Cardiac muscle cell (in vitro differentiated cells and primary cell): Measurements from ENCODE around the gene TARS1. TPM values are rescaled to one million over a fixed set of nuclear protein-coding genes. Genes with fewer than 3 reads are reported as not detected.
A peak's percentile ranks its signal among the peaks of the same experiment; 100 is the strongest.

Experiments
- DNase-seq, 2 donors: peaks; one replicate each; pipeline versions ENCODE4 v3.0.0 to v3.0.0-alpha.2; 2010 to 2017; ENCODE audit warnings: low read depth in 1 of 2, low spot score in 1 of 2
- H3K27ac ChIP-seq: fragments of 200-600 bp; sonication (generic); 2 replicates; pipeline ENCODE4 v1.5.1; 2016
- H3K27me3 ChIP-seq: fragments of 200-600 bp; sonication (generic); 2 replicates; pipeline ENCODE4 v1.6.0; 2016; ENCODE audit warnings: control low read depth
- H3K36me3 ChIP-seq: fragments of 200-600 bp; sonication (generic); 2 replicates; pipeline ENCODE4 v1.5.1; 2016; ENCODE audit warnings: control low read depth
- H3K4me1 ChIP-seq: fragments of 200-600 bp; sonication (generic); 2 replicates; pipeline ENCODE4 v1.8.1; 2017; ENCODE audit warnings: low read depth, mild to moderate bottlenecking, mixed run types
- H3K4me3 ChIP-seq: fragments of 200-600 bp; sonication (generic); 2 replicates; pipeline ENCODE4 v1.5.1; 2016; ENCODE audit warnings: mild to moderate bottlenecking
- H3K9me3 ChIP-seq: fragments of 200-600 bp; sonication (generic); 2 replicates; pipeline ENCODE4 v1.5.1; 2017; ENCODE audit warnings: low read depth, mild to moderate bottlenecking, control low read depth
- polyA plus RNA-seq: library from polyadenylated mRNA; unstranded; fragments of >200 nt; fragmentation: Nextera tagmentation; extraction: Ambion mirVana; gene quantifications from 2 replicates; pipeline ENCODE4 v1.2.1, GENCODE V29; 2016
- total RNA-seq: library from RNA; depleted of rRNA; stranded (reverse); fragments of >200 nt; gene quantifications from 2 replicates; pipeline ENCODE4 v1.2.3, GENCODE V29; 2016
- TF ChIP-seq, protein P1 (sequence below): IDR thresholded peaks from 2 replicates; pipeline ENCODE4 v1.5.1; 2012; ENCODE audit warnings: low read depth, mild to moderate bottlenecking, low read length

The TARS1 gene
- total and polyA plus RNA-seq, 2 experiments from 2014 or later, result 80.5 to 80.8 TPM

- DNase-seq, result peak in 1 of 2 donors; percentile 1
- TF ChIP-seq, protein P1, sequence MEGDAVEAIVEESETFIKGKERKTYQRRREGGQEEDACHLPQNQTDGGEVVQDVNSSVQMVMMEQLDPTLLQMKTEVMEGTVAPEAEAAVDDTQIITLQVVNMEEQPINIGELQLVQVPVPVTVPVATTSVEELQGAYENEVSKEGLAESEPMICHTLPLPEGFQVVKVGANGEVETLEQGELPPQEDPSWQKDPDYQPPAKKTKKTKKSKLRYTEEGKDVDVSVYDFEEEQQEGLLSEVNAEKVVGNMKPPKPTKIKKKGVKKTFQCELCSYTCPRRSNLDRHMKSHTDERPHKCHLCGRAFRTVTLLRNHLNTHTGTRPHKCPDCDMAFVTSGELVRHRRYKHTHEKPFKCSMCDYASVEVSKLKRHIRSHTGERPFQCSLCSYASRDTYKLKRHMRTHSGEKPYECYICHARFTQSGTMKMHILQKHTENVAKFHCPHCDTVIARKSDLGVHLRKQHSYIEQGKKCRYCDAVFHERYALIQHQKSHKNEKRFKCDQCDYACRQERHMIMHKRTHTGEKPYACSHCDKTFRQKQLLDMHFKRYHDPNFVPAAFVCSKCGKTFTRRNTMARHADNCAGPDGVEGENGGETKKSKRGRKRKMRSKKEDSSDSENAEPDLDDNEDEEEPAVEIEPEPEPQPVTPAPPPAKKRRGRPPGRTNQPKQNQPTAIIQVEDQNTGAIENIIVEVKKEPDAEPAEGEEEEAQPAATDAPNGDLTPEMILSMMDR, result no peak
- peaks cover 17% of the 10 kb centered on the region for H3K4me1 ChIP-seq
- no peaks in the 10 kb centered on the region for H3K9me3 ChIP-seq
- no peaks in the 10 kb centered on the region for H3K27me3 ChIP-seq
- H3K4me3 ChIP-seq, result peak overlapping the region; percentile 73
- peak overlapping the region; percentile 93 for H3K27ac ChIP-seq
- peaks cover 1% of the 10 kb centered on the region for H3K36me3 ChIP-seq
Observed at GRCh38 chr5:33439905-33440481, 772 bp upstream of the TARS1 start.

DNA sequence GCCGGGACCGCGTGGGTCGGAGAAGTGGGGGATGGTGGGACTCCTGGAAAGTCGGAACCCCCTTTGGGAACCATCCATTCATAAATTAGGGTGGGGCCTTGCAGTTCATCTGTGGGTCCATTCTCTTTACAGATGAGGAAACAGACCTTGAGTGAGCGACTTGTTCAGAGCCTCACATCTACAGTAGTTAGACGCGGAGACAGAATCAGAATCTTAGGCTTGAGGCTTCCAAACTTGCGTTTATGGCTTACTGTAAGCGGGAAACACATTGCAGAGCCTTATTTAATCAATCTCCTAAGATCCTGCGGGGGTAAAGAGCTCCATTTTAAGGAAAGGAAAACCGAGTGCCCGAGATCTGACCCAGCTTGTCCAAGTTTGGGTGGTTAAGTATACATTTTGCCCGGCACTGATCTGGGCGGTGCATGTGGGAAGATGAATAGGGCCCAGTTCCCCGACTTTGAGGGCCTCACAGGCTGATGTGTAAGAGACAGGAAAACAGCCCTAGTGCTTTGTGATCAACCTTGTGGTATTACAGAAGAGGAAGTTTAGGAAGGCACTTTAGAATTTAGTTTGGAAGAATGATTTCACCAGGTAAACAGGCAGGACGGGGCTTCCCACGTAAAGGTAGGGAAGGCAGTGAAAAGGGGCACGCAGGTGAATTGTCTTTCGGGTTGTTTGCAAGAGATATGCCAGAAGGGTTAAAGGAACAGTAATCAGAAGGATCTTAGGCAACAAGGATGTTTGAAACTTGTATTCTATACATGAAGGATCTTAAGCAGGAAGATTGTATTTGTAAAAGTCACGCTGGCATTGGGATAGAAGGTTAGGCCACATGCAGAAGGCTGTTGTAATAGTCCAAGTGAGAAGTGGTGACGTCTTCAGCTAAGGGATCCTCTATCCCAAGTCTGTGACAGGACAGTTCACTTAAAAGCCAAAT, 744 bp downstream of the TARS1 start:
- H3K27ac ChIP-seq, result peak overlapping the region; percentile 91

GRCh38 chr5:33444542-33444941, 3.8 kb downstream of the TARS1 start:
- DNase-seq, result no peak
- Histone ChIP-seq H3K9me3 (no peaks in the 10 kb centered on the region), H3K27me3 (no peaks in the 10 kb centered on the region), H3K4me3 (no peak overlapping the region), H3K36me3 (peaks cover 15% of the 10 kb centered on the region), H3K27ac (no peak overlapping the region), H3K4me1 (peaks cover 13% of the 10 kb centered on the region)
- TF ChIP-seq, protein P1, result no peak

More for the DNA sequence above, 744 bp downstream of the TARS1 start:
- peaks cover 17% of the 10 kb centered on the region for H3K4me1 ChIP-seq
- no peaks in the 10 kb centered on the region for H3K9me3 ChIP-seq
- DNase-seq, result peak; percentile 6 to 86
- H3K36me3 ChIP-seq, result peaks cover 13% of the 10 kb centered on the region
- peak overlapping the region; percentile 73 for H3K4me3 ChIP-seq
- TF ChIP-seq, protein P1, result no peak
- no peaks in the 10 kb centered on the region for H3K27me3 ChIP-seq

GRCh38 chr5:33445798-33446197, 5.0 kb downstream of the TARS1 start:
- TF ChIP-seq, protein P1, result no peak
- H3K4me1 ChIP-seq, result peaks cover 9% of the 10 kb centered on the region
- no peak overlapping the region for H3K4me3 ChIP-seq
- H3K27me3 ChIP-seq, result no peaks in the 10 kb centered on the region
- H3K36me3 ChIP-seq, result peaks cover 20% of the 10 kb centered on the region
- H3K27ac ChIP-seq, result no peak overlapping the region
- DNase-seq, result no peak
- H3K9me3 ChIP-seq, result no peaks in the 10 kb centered on the region

GRCh38 chr5:33448118-33448517, 7.4 kb downstream of the TARS1 start:
- no peak for DNase-seq
- TF ChIP-seq, protein P1, result no peak
- Histone ChIP-seq H3K4me3 (no peak overlapping the region), H3K4me1 (no peaks in the 10 kb centered on the region), H3K27me3 (no peaks in the 10 kb centered on the region), H3K9me3 (no peaks in the 10 kb centered on the region), H3K27ac (no peak overlapping the region), H3K36me3 (peaks cover 20% of the 10 kb centered on the region)
